Stimulated activated naive B cell treated with anti-CD40 and anti-IgM and Interleukin-4, amounts not matched to agents 10 μg/mL and 1 μg/mL and 100 μg/mL, for 72 hours (primary cell): ENCODE measurements around the gene EPHA7.

Experiments used
- ATAC-seq, 2 donors: fragments of 150-1000 bp; cut with Tn5 transposase; replicated peaks; 2 replicates each; pipeline ENCODE4 v1.10.0; 2021; ENCODE audit warnings: moderate library complexity in 1 of 2
- DNase-seq: peaks from one replicate; pipeline ENCODE4 v3.0.0; 2021
- H3K27ac Mint-ChIP-seq: one replicate; pipeline ENCODE4 v1.8.0; 2022; ENCODE audit warnings: mild to moderate bottlenecking, mixed read lengths
- H3K27me3 Mint-ChIP-seq, 2 donors: one replicate each; pipeline ENCODE4 v1.8.0; 2022; ENCODE audit warnings: mixed read lengths in 2 of 2
- H3K36me3 Mint-ChIP-seq, 2 donors: one replicate each; pipeline ENCODE4 v1.8.0; 2022; ENCODE audit warnings: mixed read lengths in 2 of 2, mild to moderate bottlenecking in 1 of 2
- H3K4me1 Mint-ChIP-seq, 2 donors: one replicate each; pipeline ENCODE4 v1.8.0; 2022; ENCODE audit warnings: mixed read lengths in 2 of 2, mild to moderate bottlenecking in 1 of 2
- H3K4me3 Mint-ChIP-seq, 2 donors: one replicate each; pipeline ENCODE4 v1.8.0; 2022; ENCODE audit warnings: mild to moderate bottlenecking in 2 of 2, mixed read lengths in 2 of 2, moderate library complexity in 1 of 2
- H3K9me3 Mint-ChIP-seq, 2 donors: one replicate each; pipeline ENCODE4 v1.8.0; 2022; ENCODE audit warnings: mixed read lengths in 2 of 2, mild to moderate bottlenecking in 1 of 2

EPHA7 gene

DNA sequence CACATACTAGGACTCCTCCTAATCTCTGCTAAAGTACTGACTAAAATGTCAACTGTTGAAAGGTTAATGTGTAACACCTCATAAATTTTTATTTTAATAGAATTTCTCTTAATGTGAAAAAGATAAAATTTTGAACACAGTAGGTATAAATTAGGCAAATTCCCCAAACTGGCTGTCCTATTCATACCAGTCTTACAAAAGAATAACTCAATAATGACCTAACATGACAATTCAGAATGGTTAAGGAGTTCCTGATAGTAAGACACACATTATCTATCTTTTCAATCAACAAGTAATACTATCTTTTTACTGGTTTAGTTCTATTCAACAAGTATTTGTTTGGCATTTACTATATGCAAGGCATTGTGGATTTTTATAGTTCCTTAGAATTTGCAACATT, 141.1 kb downstream of the EPHA7 start:
- ATAC-seq = no peak
- no peak for DNase-seq
- Mint-ChIP-seq H3K4me3 (no peak overlapping the region), H3K27ac (no peak overlapping the region), H3K27me3 (no peaks in the 10 kb centered on the region), H3K9me3 (peaks cover 0 to 3% of the 10 kb centered on the region in 2 donors), H3K4me1 (no peaks in the 10 kb centered on the region), H3K36me3 (no peaks in the 10 kb centered on the region)

- ATAC-seq = no peak
- DNase-seq = no peak
- Mint-ChIP-seq H3K27me3 (no peaks in the 10 kb centered on the region), H3K4me3 (no peak overlapping the region), H3K27ac (no peak overlapping the region), H3K36me3 (no peaks in the 10 kb centered on the region), H3K4me1 (no peaks in the 10 kb centered on the region), H3K9me3 (peaks cover 0 to 1% of the 10 kb centered on the region in 2 donors)
These were observed 146.5 kb downstream of the EPHA7 start for GRCh38 chr6:93272896-93273295.

DNA sequence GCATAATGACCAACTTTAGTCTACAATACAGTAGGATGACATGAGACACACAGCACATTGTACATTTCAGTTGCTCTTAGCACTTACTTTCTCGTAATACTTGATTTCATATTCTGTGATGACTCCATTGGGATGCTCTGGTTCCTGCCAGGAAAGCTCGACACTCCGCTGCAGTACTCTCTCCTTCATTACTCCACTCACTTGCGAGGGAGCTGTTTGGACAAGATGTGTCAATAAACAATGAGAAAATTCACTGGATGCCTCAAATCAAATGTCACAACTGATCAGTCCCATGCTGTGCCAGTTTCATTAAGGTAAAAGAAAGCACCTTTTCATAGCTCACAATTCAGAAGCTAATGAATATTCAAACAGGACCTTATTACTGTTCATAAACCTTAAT, 147.1 kb downstream of the EPHA7 start:
- no peak for ATAC-seq
- no peak overlapping the region for H3K27ac Mint-ChIP-seq

GRCh38 chr6:93266116-93266817, 153.1 kb downstream of the EPHA7 start:
- no peaks in the 10 kb centered on the region for H3K4me1 Mint-ChIP-seq
- DNase-seq = no peak
- ATAC-seq = no peak
- no peak overlapping the region for H3K4me3 Mint-ChIP-seq
- H3K27me3 Mint-ChIP-seq = no peaks in the 10 kb centered on the region
- no peak overlapping the region for H3K27ac Mint-ChIP-seq
- H3K9me3 Mint-ChIP-seq = no peaks in the 10 kb centered on the region
- no peaks in the 10 kb centered on the region for H3K36me3 Mint-ChIP-seq

More for the DNA sequence above, 147.1 kb downstream of the EPHA7 start:
- no peak for DNase-seq
- Mint-ChIP-seq H3K27me3 (no peaks in the 10 kb centered on the region), H3K4me3 (no peak overlapping the region), H3K4me1 (no peaks in the 10 kb centered on the region), H3K36me3 (no peaks in the 10 kb centered on the region), H3K9me3 (peaks cover 0 to 1% of the 10 kb centered on the region in 2 donors)

- ATAC-seq = no peak
- no peak for DNase-seq
- Mint-ChIP-seq H3K4me3 (no peak overlapping the region), H3K36me3 (no peaks in the 10 kb centered on the region), H3K9me3 (no peaks in the 10 kb centered on the region), H3K27me3 (no peaks in the 10 kb centered on the region), H3K4me1 (no peaks in the 10 kb centered on the region), H3K27ac (no peak overlapping the region)
These were observed 158.5 kb downstream of the EPHA7 start for GRCh38 chr6:93260881-93261280.

DNA sequence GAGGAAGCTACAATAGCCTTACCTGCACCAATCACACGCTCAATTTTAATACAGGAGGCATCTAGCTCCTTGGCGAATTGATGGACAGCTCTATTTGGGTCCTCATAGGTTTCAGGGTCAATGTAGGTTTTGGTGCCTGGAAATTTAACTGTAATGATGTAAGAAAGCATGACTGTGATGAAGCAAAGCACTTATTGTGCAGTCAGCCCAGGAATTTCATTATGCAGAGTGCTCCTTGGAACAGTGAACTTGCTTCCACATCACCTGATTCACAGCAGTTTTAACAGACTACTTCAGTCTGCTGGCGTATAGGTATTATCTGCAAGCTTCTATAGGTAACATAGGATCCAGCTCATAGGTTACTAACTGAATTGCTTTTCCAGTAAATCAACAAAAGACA, 160.0 kb downstream of the EPHA7 start:
- ATAC-seq = no peak
- Mint-ChIP-seq H3K27me3 (no peaks in the 10 kb centered on the region), H3K27ac (no peak overlapping the region), H3K36me3 (no peaks in the 10 kb centered on the region), H3K4me3 (no peak overlapping the region), H3K4me1 (no peaks in the 10 kb centered on the region), H3K9me3 (no peaks in the 10 kb centered on the region)
- no peak for DNase-seq

DNA sequence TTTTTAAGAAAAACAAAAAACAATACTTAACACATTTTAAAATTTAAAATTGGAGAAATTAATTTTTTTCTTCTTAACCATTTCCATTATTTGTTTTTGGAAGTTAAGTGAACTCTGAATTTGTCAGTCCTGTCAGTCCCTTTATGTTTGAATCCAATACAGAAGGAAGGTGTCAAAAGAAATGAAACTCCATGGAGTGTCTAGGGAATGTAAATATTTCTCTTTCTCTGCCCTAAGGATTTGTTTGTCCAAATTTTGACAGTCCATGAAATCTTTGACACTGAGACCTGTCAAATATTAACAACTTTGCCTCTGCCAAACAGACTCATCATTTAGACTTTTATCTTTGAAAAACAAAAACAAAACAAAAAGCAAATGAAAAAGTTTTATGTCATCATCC, 166.4 kb downstream of the EPHA7 start:
- H3K4me1 Mint-ChIP-seq = no peaks in the 10 kb centered on the region
- no peaks in the 10 kb centered on the region for H3K27me3 Mint-ChIP-seq
- H3K27ac Mint-ChIP-seq = no peak overlapping the region
- DNase-seq (no peak), ATAC-seq (no peak)
- no peak overlapping the region for H3K4me3 Mint-ChIP-seq
- no peaks in the 10 kb centered on the region for H3K36me3 Mint-ChIP-seq
- no peaks in the 10 kb centered on the region for H3K9me3 Mint-ChIP-seq

DNA sequence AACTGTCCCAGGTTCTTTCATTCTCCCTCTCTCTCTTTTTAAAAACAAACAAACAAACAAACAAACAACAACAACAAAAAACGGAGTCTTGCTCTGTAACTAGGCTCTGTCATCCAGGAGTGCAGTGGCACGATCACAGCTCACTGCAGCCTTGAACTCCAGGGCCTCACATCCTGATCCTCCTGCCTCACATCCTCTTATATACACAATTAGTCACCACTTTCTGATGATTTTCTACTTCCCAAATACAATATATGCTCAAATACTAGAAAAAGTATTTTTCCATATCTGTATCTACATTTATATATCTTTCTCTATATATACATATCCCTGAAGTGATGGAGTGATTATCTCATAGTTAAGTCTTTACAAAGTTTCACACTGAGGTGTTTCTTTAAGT, 170.7 kb downstream of the EPHA7 start:
- no peak for DNase-seq

DNA sequence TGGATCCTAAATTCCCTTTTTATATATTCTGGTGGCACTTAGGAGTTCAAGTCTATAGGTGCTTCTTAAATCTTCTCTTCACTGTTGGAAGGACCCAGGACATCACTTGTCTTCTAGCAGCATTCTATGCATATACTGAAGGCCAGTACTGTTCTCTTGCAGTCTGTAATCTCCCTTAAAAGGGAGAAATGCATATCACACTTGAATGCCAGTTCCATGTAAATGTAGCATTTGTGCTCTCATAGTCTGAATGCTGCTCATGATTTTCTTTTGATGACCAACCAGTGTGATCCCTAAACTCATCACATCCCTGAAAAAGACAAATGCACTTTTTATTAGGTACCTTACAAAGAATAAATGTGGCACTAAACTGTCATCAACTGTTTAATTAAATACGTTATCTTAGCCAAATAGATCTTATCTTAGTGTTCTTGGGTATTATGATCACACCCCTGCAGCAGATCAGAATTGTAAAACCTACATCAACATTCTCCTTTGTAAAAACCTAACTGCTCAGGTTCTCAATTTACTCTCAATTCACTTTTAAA, 176.1 kb downstream of the EPHA7 start:
- no peaks in the 10 kb centered on the region for H3K27me3 Mint-ChIP-seq
- no peak overlapping the region for H3K4me3 Mint-ChIP-seq
- H3K9me3 Mint-ChIP-seq = no peaks in the 10 kb centered on the region
- H3K4me1 Mint-ChIP-seq = no peaks in the 10 kb centered on the region
- no peak for ATAC-seq
- no peak for DNase-seq
- H3K27ac Mint-ChIP-seq = no peak overlapping the region
- H3K36me3 Mint-ChIP-seq = no peaks in the 10 kb centered on the region

More for the DNA sequence above, 170.7 kb downstream of the EPHA7 start:
- H3K4me3 Mint-ChIP-seq = no peak overlapping the region
- no peaks in the 10 kb centered on the region for H3K36me3 Mint-ChIP-seq
- no peaks in the 10 kb centered on the region for H3K27me3 Mint-ChIP-seq
- no peak overlapping the region for H3K27ac Mint-ChIP-seq
- H3K9me3 Mint-ChIP-seq = no peaks in the 10 kb centered on the region
- ATAC-seq = no peak
- no peaks in the 10 kb centered on the region for H3K4me1 Mint-ChIP-seq

- DNase-seq = no peak
- Mint-ChIP-seq H3K4me1 (no peaks in the 10 kb centered on the region), H3K4me3 (no peak overlapping the region), H3K27ac (no peak overlapping the region), H3K9me3 (no peaks in the 10 kb centered on the region), H3K27me3 (no peaks in the 10 kb centered on the region), H3K36me3 (no peaks in the 10 kb centered on the region)
- ATAC-seq = no peak
These were observed 177.3 kb downstream of the EPHA7 start for GRCh38 chr6:93242049-93242448.

GRCh38 chr6:93238632-93239031, 180.7 kb downstream of the EPHA7 start:
- Mint-ChIP-seq H3K4me3 (no peak overlapping the region), H3K36me3 (no peaks in the 10 kb centered on the region), H3K27ac (no peak overlapping the region), H3K4me1 (no peaks in the 10 kb centered on the region), H3K9me3 (peaks cover 0 to 2% of the 10 kb centered on the region in 2 donors), H3K27me3 (no peaks in the 10 kb centered on the region)
- ATAC-seq (no peak), DNase-seq (no peak)

- H3K27ac Mint-ChIP-seq = no peak overlapping the region
- DNase-seq = no peak
- H3K36me3 Mint-ChIP-seq = no peaks in the 10 kb centered on the region
- H3K9me3 Mint-ChIP-seq = peaks cover 0 to 2% of the 10 kb centered on the region in 2 donors
- no peak overlapping the region for H3K4me3 Mint-ChIP-seq
- ATAC-seq = no peak
- no peaks in the 10 kb centered on the region for H3K4me1 Mint-ChIP-seq
- H3K27me3 Mint-ChIP-seq = no peaks in the 10 kb centered on the region
These were observed 183.6 kb downstream of the EPHA7 start for GRCh38 chr6:93235775-93236174.

GRCh38 chr6:93226822-93227221, 192.5 kb downstream of the EPHA7 start:
- Mint-ChIP-seq H3K9me3 (no peaks in the 10 kb centered on the region), H3K27ac (no peak overlapping the region), H3K4me3 (no peak overlapping the region), H3K4me1 (no peaks in the 10 kb centered on the region), H3K27me3 (no peaks in the 10 kb centered on the region), H3K36me3 (no peaks in the 10 kb centered on the region)
- ATAC-seq (no peak), DNase-seq (no peak)

- Mint-ChIP-seq H3K27me3 (no peaks in the 10 kb centered on the region), H3K36me3 (no peaks in the 10 kb centered on the region), H3K4me1 (no peaks in the 10 kb centered on the region)
These were observed 197.1 kb downstream of the EPHA7 start for GRCh38 chr6:93222071-93222851.

GRCh38 chr6:93219447-93219846, 199.9 kb downstream of the EPHA7 start:
- Mint-ChIP-seq H3K4me1 (no peaks in the 10 kb centered on the region), H3K4me3 (no peak overlapping the region), H3K9me3 (peaks cover 0 to 7% of the 10 kb centered on the region in 2 donors), H3K36me3 (no peaks in the 10 kb centered on the region), H3K27me3 (no peaks in the 10 kb centered on the region), H3K27ac (no peak overlapping the region)
- no peak for DNase-seq
- ATAC-seq = no peak

More at GRCh38 chr6:93222071-93222851, 197.1 kb downstream of the EPHA7 start:
- Mint-ChIP-seq H3K9me3 (no peaks in the 10 kb centered on the region), H3K27ac (no peak overlapping the region), H3K4me3 (no peak overlapping the region)
- ATAC-seq (no peak), DNase-seq (no peak)
